GM10248 (cell line): Measurements from ENCODE around the gene SAMD14.

Source experiments
- CTCF ChIA-PET: fragments of 300-600 bp; sonication (Branson Sonifier 250); formaldehyde crosslinking; extraction: SDS; loops from one replicate; lab custom pipeline; 2021; ENCODE audit warnings: antibody characterized with exemption; lab: Yijun Ruan, JAX
- POLR2A ChIA-PET: fragments of 350-650 bp; sonication (Branson Sonifier 250); formaldehyde crosslinking; extraction: SDS; loops from one replicate; lab custom pipeline; 2020; ENCODE audit warnings: antibody characterized with exemption; lab: Yijun Ruan, JAX
- DNase-seq: peaks from one replicate; pipeline ENCODE4 v3.0.0; 2012; ENCODE audit errors: extremely low spot score
- CTCF ChIP-seq: IDR thresholded peaks from 2 replicates; pipeline ENCODE4 v1.5.1; 2012; ENCODE audit warnings: mild to moderate bottlenecking, low read depth; ENCODE audit errors: extremely low read depth, missing control alignments, control extremely low read depth

Gene SAMD14

GRCh38 chr17:50122945-50123344 is 7.0 kb downstream of the SAMD14 start:
- no peak for DNase-seq
- CTCF ChIA-PET = interaction anchor here (0.9 to 18.1 kb wide), 10 partner anchors 9 to 567 kb away, joined by 3 to 246 read pairs (median 4); partner anchors contain the start of genes COL1A1 and PDK2
- POLR2A ChIA-PET = interaction anchor here (0.7 kb wide), 1 partner anchor 11 kb away, joined by 4 read pairs; no protein-coding TSS in a partner anchor
- no peak for TF ChIP-seq CTCF

GRCh38 chr17:50120475-50121253 is 9.3 kb downstream of the SAMD14 start:
- ChIA-PET POLR2A (no interaction called here), CTCF (interaction anchor here (1.6 to 18.1 kb wide), 4 partner anchors 13 to 82 kb away, joined by 3 to 246 read pairs (median 22); partner anchors contain the start of gene PDK2)
- no peak for TF ChIP-seq CTCF
- no peak for DNase-seq

GRCh38 chr17:50118828-50119218 is 11.1 kb downstream of the SAMD14 start:
- DNase-seq = no peak
- TF ChIP-seq CTCF = no peak
- CTCF ChIA-PET = interaction anchor here (1.0 to 18.1 kb wide), 10 partner anchors 8 to 60 kb away, joined by 3 to 246 read pairs (median 5); partner anchors contain the start of gene PDK2
- POLR2A ChIA-PET = no interaction called here

GRCh38 chr17:50118076-50118827 is 11.7 kb downstream of the SAMD14 start:
- POLR2A ChIA-PET = no interaction called here
- no peak for DNase-seq

GRCh38 chr17:50117202-50118051 is 12.5 kb downstream of the SAMD14 start:
- POLR2A ChIA-PET = no interaction called here
- peak; percentile 53 for TF ChIP-seq CTCF
- peak; percentile 67 for DNase-seq
- CTCF ChIA-PET = interaction anchor here (0.6 to 18.1 kb wide), 18 partner anchors 9 to 83 kb away, joined by 3 to 246 read pairs (median 4); partner anchors contain the start of genes PDK2, SAMD14 and SGCA

More at GRCh38 chr17:50118076-50118827, 11.7 kb downstream of the SAMD14 start:
- no peak for TF ChIP-seq CTCF
- CTCF ChIA-PET = interaction anchor here (0.8 to 18.1 kb wide), 14 partner anchors 8 to 82 kb away, joined by 3 to 246 read pairs (median 4); partner anchors contain the start of gene PDK2
